ENCODE results near the gene LRRC2.

LRRC2 gene

GRCh38 chr3:46466871-46467403, 99.2 kb downstream of the LRRC2 start:
- no peak for DNase-seq (ENCODE audit: low read depth in 1 of 2, low spot score in 1 of 2)
- in situ Hi-C loops (cut with HindIII; ENCODE audit: low pct_unique_long_range_greater_than_20kb, low sequenced_read_pairs) = no loop called here
- TF ChIP-seq JUND (IDR thresholded peaks at IDR 0.05; ENCODE audit: low read depth) = no peak

GRCh38 chr3:46466273-46466672, 99.8 kb downstream of the LRRC2 start:
- TF ChIP-seq JUND (IDR thresholded peaks at IDR 0.05; ENCODE audit: low read depth) = no peak
- in situ Hi-C loops (cut with HindIII; ENCODE audit: low pct_unique_long_range_greater_than_20kb, low sequenced_read_pairs) = no loop called here
- no peak for DNase-seq (ENCODE audit: low read depth in 1 of 2, low spot score in 1 of 2)

Measured in T47D (cell line).